Vagina (tissue), 2 donors: Measurements from ENCODE around the gene COASY. TPM values are rescaled to one million over a fixed set of nuclear protein-coding genes. Genes with fewer than 3 reads are reported as not detected.

Experiments
- DNase-seq, 2 donors: peaks; one replicate each; pipeline ENCODE4 v3.0.0-alpha.2; 2017; ENCODE audit errors: extremely low spot score in 2 of 2
- H3K27ac ChIP-seq: fragments of 200-600 bp; sonication (generic); one replicate; pipeline ENCODE4 v1.5.1; 2019
- H3K27me3 ChIP-seq: fragments of 200-600 bp; sonication (generic); one replicate; pipeline ENCODE4 v1.5.1; 2019
- H3K36me3 ChIP-seq, 2 donors: fragments of 200-600 bp; sonication (generic); one replicate each; pipeline ENCODE4 v1.5.1; 2017 to 2019
- H3K4me1 ChIP-seq: fragments of 200-600 bp; sonication (generic); one replicate; pipeline ENCODE4 v1.5.1; 2019
- H3K4me3 ChIP-seq, 2 donors: fragments of 200-600 bp; sonication (generic); 1 replicate in 1 of 2; 2 replicates in 1 of 2; pipeline ENCODE4 v1.5.1; 2016 to 2019
- H3K9me3 ChIP-seq: fragments of 200-600 bp; sonication (generic); one replicate; pipeline ENCODE4 v1.5.1; 2019
- POLR2A ChIP-seq, 2 donors: fragments of 450-650 bp; IDR thresholded peaks; one replicate each; pipeline ENCODE4 v1.6.1; 2017; ENCODE audit warnings: antibody characterized with exemption in 2 of 2, mild to moderate bottlenecking in 2 of 2, moderate library complexity in 2 of 2
- POLR2AphosphoS5 ChIP-seq, 2 donors: sonication (generic); formaldehyde crosslinking; IDR thresholded peaks; one replicate each; pipeline ENCODE4 v1.9.0; 2017; ENCODE audit warnings: antibody characterized with exemption in 2 of 2, mild to moderate bottlenecking in 2 of 2, low read depth in 1 of 2; ENCODE audit not compliant: insufficient read depth in 1 of 2
- intact Hi-C: fragments of 100-400 bp; cut with DNase I; formaldehyde crosslinking; loops from one replicate; pipeline ENCODE4 v1.15.1; 2023
- total RNA-seq: library from RNA; depleted of rRNA; stranded (reverse); fragments of >200 nt; gene quantifications from one replicate; pipeline ENCODE4 v1.2.3, GENCODE V29; 2016
- TF ChIP-seq, protein P1 (sequence below), 3 experiments: fragments of 450-650 bp in 2 of 3; fragments of 200-600 bp in 1 of 3; sonication (generic) in 1 of 3; IDR thresholded peaks; one replicate each; pipeline ENCODE4 v1.5.1; 2017 to 2019; ENCODE audit warnings: antibody characterized with exemption in 3 of 3, mild to moderate bottlenecking in 2 of 3, moderate library complexity in 2 of 3

The COASY gene
- total RNA-seq, 1 donor from 2014 or later: 24.8 TPM

DNA sequence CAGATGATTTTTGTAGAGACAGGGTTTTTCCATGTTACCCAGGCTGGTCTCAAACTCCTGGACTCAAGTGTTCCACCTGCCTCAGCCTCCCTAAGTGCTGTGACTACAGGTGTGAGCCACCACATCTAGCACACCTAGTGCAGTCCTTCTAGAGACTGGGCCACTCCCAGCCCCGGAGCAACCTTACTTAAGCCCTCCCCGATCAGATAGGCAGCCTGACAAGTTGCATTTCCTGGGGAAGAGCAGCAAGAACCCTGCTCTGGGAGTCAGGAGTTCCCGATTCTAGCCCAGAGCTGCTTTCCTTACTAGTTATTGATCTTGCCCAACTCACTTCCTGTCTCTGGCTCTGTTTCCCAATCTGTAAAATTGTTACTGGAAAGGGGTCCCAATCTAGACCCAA lies 32.9 kb upstream of the COASY start:
- H3K36me3 ChIP-seq: no peaks in the 10 kb centered on the region
- peaks cover 45% of the 10 kb centered on the region for H3K4me1 ChIP-seq
- H3K9me3 ChIP-seq: no peaks in the 10 kb centered on the region
- H3K4me3 ChIP-seq: no peak overlapping the region
- no peak overlapping the region for H3K27ac ChIP-seq
- no peak for DNase-seq
- H3K27me3 ChIP-seq: no peaks in the 10 kb centered on the region
- TF ChIP-seq POLR2AphosphoS5 (IDR thresholded peaks at IDR 0.05; ENCODE audit: insufficient read depth in 1 of 2, low read depth in 1 of 2): no peak
- no peak for TF ChIP-seq POLR2A (IDR thresholded peaks at IDR 0.05)
- TF ChIP-seq, protein P1, sequence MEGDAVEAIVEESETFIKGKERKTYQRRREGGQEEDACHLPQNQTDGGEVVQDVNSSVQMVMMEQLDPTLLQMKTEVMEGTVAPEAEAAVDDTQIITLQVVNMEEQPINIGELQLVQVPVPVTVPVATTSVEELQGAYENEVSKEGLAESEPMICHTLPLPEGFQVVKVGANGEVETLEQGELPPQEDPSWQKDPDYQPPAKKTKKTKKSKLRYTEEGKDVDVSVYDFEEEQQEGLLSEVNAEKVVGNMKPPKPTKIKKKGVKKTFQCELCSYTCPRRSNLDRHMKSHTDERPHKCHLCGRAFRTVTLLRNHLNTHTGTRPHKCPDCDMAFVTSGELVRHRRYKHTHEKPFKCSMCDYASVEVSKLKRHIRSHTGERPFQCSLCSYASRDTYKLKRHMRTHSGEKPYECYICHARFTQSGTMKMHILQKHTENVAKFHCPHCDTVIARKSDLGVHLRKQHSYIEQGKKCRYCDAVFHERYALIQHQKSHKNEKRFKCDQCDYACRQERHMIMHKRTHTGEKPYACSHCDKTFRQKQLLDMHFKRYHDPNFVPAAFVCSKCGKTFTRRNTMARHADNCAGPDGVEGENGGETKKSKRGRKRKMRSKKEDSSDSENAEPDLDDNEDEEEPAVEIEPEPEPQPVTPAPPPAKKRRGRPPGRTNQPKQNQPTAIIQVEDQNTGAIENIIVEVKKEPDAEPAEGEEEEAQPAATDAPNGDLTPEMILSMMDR (IDR thresholded peaks at IDR 0.05): no peak
- intact Hi-C loops: no loop called here

DNA sequence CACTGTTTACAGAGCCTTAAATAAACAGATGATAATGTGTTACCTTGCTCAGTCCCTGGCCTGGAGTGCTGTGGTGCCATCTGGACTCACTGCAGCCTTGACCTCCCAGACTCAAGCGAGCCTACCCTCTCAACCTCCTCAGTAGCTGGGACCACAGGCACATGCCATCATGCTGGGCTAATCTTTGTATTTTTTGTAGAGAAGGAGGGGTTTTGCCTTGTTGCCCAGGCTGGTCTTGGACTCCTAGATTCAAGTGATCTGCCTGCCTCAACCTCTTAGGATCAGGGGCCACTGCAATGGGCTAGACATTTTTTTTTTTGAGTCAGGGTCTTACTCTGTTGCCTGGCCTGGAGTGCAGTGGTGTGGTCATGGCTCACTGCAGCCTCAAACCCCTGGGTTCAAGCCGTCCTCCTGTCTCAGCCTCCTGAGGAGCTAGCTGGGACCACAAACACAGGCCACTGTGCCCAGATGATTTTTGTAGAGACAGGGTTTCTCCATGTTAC lies 30.9 kb upstream of the COASY start:
- H3K27me3 ChIP-seq: no peaks in the 10 kb centered on the region
- H3K4me1 ChIP-seq: peaks cover 50% of the 10 kb centered on the region
- H3K36me3 ChIP-seq: no peaks in the 10 kb centered on the region
- H3K27ac ChIP-seq: peak overlapping the region; percentile 70
- H3K9me3 ChIP-seq: no peaks in the 10 kb centered on the region
- intact Hi-C loops: no loop called here
- TF ChIP-seq POLR2AphosphoS5 (IDR thresholded peaks at IDR 0.05; ENCODE audit: insufficient read depth in 1 of 2, low read depth in 1 of 2) (no peak), POLR2A (IDR thresholded peaks at IDR 0.05) (no peak)
- TF ChIP-seq, protein P1 (IDR thresholded peaks at IDR 0.05): no peak
- H3K4me3 ChIP-seq: no peak overlapping the region
- no peak for DNase-seq

DNA sequence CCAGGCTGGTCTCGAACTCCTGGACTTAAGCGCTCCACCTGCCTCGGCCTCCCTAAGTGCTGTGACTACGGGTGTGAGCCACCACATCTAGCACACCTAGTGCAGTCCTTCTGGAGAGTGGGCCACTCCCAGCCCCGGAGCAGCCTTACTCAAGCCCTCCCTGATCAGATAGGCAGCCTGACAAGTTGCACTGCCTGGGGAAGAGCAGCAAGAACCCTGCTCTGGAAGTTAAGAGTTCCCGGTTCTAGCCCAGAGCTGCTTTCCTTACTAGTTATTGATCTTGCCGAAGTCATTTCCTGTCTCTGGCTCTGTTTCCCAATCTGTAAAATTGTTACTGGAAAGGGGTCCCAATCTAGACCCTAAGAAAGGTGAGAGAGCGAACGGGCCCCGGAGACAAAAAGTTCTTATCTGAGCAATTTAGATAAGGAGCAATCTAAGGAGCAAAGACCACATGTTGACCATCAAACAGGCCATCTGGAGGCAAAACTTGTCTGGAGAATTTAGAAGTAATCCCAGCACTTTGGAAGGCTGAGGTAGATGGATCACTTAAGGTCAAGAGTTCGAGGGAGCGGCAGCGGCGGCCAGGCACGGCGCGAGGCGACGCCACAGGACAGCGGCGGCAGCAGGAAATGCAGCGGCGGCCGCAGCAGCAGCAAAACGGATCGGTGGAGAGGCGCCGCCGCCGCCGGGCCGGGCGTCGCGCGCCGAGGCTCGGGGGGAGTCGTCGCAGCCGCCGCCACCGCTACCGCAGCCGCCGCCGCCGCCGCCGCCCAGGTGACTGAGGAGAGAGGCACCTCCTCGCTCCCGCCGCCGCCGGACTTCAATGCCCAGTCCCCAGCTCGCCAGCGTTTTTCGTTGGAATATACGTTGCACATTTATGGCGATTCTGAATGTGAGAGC lies 30.2 kb upstream of the COASY start:
- Histone ChIP-seq H3K4me1 (peaks cover 44% of the 10 kb centered on the region), H3K27me3 (no peaks in the 10 kb centered on the region), H3K9me3 (no peaks in the 10 kb centered on the region), H3K36me3 (no peaks in the 10 kb centered on the region), H3K4me3 (peak overlapping the region; percentile 44 to 71), H3K27ac (peak overlapping the region; percentile 70)
- TF ChIP-seq POLR2A (IDR thresholded peaks at IDR 0.05): peak in 1 of 2 donors; percentile 32
- TF ChIP-seq, protein P1 (IDR thresholded peaks at IDR 0.05): peak in 1 of 3 experiments; percentile 36
- peak in 1 of 2 donors; percentile 3 for TF ChIP-seq POLR2AphosphoS5 (IDR thresholded peaks at IDR 0.05; ENCODE audit: insufficient read depth in 1 of 2, low read depth in 1 of 2)
- no peak for DNase-seq
- intact Hi-C loops: no loop called here

DNA sequence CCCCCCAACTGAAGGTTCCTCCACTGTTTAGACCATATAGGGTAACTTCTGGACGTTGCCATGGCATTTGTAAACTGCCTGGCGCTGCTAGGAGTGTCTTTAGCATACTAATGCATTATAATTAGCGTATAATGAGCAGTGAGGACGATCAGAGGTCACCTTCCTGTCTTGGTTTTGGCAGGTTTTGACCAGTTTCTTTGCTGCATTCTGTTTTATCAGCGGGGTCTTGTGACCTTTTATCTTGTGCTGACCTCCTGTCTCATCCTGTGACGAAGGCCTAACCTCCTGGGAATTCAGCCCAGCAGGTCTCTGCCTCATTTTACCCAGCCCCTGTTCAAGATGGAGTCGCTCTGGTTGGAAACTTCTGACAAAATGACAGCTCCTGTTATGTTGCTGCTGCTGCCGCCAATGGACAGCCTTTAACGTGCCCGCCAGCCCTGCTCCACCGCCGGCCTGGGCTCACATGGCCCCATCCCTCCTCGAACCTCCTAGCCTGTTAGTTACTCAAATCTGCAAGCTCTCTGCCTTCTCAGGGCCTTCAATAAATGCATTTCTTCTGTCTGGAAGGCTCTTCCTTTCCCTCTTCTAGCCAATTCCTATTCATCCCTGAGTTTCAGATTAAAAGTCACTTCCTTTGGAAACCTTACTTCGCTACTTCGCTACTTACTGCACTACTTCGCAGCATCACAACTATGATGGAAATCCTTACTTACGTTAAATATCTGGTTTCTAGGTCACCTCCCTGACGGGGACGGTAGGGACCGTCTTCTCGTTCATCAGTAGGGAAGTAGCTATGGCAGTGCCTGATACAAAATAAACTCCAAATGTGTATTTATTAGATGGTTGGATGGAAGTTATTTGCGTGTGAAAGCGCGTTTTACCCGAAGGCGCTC lies 26.5 kb upstream of the COASY start:
- Histone ChIP-seq H3K9me3 (no peaks in the 10 kb centered on the region), H3K27me3 (no peaks in the 10 kb centered on the region), H3K4me1 (peaks cover 38% of the 10 kb centered on the region), H3K27ac (peak overlapping the region; percentile 92), H3K36me3 (peaks cover 0 to 15% of the 10 kb centered on the region in 2 donors), H3K4me3 (peak overlapping the region; percentile 62 to 95)
- no peak for DNase-seq
- TF ChIP-seq, protein P1 (IDR thresholded peaks at IDR 0.05): no peak
- TF ChIP-seq POLR2AphosphoS5 (IDR thresholded peaks at IDR 0.05; ENCODE audit: insufficient read depth in 1 of 2, low read depth in 1 of 2): no peak
- no peak for TF ChIP-seq POLR2A (IDR thresholded peaks at IDR 0.05)
- intact Hi-C loops: no loop called here
